ENCODE data around the gene PTPRD. TPM values are rescaled to one million over a fixed set of nuclear protein-coding genes. Genes with fewer than 3 reads are reported as not detected.

Gene PTPRD
- total RNA-seq, 1 donor = 26.3 TPM

DNA sequence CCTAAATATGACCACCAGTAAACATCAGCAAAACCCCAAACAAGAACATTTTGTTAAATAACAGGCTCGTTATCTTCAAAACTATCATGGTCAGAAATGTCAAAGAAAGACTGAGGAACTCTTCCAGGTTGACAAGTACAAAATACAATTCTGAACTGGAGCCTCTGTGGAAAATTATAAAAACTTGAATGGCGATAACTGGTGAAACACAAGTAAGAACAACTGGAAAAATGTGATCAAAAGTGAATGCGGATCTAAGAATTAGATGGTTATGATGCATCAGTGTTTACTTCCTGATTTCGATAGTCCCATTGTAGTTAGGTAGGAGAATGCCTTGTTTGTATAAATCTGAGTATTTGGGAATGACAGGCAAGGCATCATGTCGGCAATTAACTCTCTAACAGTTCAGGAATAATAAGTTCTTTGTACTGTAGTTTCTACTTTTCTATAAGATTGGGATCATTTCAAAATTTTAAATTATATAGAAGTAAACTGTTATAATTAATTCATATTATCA, 2073.1 kb downstream of the PTPRD start:
- no peak overlapping the region for H3K4me3 ChIP-seq (ENCODE audit: low read depth, low read length)
- no peak for DNase-seq (ENCODE audit: low read depth)
- TF ChIP-seq, protein P1, sequence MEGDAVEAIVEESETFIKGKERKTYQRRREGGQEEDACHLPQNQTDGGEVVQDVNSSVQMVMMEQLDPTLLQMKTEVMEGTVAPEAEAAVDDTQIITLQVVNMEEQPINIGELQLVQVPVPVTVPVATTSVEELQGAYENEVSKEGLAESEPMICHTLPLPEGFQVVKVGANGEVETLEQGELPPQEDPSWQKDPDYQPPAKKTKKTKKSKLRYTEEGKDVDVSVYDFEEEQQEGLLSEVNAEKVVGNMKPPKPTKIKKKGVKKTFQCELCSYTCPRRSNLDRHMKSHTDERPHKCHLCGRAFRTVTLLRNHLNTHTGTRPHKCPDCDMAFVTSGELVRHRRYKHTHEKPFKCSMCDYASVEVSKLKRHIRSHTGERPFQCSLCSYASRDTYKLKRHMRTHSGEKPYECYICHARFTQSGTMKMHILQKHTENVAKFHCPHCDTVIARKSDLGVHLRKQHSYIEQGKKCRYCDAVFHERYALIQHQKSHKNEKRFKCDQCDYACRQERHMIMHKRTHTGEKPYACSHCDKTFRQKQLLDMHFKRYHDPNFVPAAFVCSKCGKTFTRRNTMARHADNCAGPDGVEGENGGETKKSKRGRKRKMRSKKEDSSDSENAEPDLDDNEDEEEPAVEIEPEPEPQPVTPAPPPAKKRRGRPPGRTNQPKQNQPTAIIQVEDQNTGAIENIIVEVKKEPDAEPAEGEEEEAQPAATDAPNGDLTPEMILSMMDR (IDR thresholded peaks at IDR 0.05; ENCODE audit: insufficient read depth, low read depth, low read length) = no peak

DNA sequence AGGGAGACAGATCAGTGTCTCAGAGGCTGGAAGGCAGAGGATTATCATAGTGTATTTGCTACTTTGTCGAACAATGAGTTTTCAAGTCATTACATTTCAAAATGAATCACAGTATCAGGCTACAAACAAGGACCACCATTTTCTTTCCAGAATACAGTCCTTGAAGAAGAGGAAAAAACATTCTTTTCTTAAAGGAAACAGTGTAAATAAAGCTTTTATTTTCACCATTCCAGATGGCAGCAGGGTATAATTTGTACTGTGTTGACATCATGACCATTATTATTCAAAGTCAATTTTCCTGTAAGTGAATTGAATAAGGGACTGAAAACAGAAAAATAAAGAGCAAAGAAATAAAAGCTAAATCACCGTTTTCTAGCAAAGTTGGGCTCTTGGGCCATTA, 2076.0 kb downstream of the PTPRD start:
- TF ChIP-seq, protein P1 (IDR thresholded peaks at IDR 0.05; ENCODE audit: insufficient read depth, low read depth, low read length) = no peak
- H3K4me3 ChIP-seq (ENCODE audit: low read depth, low read length) = no peak overlapping the region
- no peak for DNase-seq (ENCODE audit: low read depth)

DNA sequence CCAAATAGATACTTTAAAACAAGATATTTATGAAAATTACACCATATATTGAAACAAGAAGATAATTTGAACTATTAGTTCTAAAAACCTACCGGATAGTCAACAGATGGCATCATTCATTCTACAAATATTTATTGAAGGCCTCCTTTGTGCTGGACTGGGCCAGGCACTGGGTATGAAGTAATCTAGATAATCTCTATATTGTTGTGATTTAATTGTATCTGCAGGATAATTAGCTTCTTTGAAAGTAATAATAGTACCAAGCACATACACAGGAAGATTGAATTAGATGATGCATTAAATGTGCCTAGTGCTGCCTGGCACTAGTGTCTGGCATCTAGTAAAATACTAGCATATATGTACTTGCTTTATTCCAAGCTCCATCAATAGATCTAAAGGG, 2078.0 kb downstream of the PTPRD start:
- DNase-seq (ENCODE audit: low read depth) = no peak
- TF ChIP-seq, protein P1 (IDR thresholded peaks at IDR 0.05; ENCODE audit: insufficient read depth, low read depth, low read length) = no peak
- no peak overlapping the region for H3K4me3 ChIP-seq (ENCODE audit: low read depth, low read length)

DNA sequence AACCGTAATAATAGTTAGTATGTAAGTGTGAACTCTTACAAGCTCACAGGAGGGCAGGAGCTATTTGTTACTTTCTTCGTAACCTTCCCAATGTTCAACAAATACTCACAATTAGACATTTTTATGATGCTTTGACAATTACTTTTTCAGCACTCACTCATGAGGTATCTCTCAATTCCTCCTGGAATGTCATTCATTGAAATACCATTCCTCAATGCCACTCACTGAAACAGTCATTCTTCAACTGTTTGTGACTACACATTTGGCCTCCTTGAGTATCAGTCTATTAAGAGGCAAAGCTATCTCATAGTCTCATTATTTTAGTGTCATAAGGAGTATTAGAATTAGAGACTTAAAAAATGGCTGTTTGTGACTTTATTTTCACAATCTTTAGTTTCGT, 2079.1 kb downstream of the PTPRD start:
- DNase-seq (ENCODE audit: low read depth) = no peak
- no peak overlapping the region for H3K4me3 ChIP-seq (ENCODE audit: low read depth, low read length)
- TF ChIP-seq, protein P1 (IDR thresholded peaks at IDR 0.05; ENCODE audit: insufficient read depth, low read depth, low read length) = no peak

DNA sequence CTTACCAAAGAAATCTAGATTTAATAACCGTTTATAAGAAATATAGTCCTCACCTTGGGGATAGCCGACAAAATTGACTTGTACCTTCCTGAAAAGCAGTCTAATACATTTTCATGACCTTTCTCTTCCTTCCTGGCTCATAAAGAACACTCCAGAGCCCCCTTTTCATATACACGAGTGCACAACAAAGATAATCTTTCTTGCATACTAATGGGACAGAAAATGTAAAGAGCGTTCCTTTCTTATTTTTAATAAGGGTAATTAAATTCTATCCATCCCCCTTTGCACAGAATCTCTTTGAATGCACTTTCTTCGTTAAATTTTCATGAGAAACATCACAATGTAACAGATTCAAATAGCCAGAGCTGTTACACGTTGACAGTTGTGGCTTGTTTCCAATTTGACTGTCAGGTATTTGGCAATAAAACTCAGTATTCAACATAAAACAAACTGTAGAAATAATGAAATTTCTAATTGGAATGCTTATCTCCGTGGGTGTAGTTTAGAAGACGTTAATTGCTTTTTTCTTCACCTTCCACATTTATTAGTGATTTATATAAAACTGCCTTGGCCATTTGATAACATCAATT, 2080.9 kb downstream of the PTPRD start:
- H3K4me3 ChIP-seq (ENCODE audit: low read depth, low read length) = no peak overlapping the region
- TF ChIP-seq, protein P1 (IDR thresholded peaks at IDR 0.05; ENCODE audit: insufficient read depth, low read depth, low read length) = no peak
- no peak for DNase-seq (ENCODE audit: low read depth)

DNA sequence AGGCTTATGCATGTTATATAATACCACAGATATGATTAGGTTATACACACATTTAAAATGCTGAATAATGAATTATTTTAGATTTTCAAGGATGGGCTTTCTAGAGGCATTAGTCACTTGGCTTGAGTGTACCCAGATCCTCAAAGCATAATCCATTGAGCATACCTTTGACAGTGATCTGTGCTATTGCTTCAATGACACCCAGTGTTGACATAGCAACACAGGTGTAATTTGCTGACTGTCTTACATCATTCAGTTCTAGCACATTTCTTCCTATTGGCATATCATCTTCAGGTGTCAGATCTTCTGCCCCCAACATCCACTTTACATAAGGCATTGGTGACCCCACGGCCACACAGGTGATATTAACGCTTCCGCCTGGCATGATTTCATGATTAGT, 2091.7 kb downstream of the PTPRD start:
- no peak for DNase-seq (ENCODE audit: low read depth)
- no peak overlapping the region for H3K4me3 ChIP-seq (ENCODE audit: low read depth, low read length)
- TF ChIP-seq, protein P1 (IDR thresholded peaks at IDR 0.05; ENCODE audit: insufficient read depth, low read depth, low read length) = no peak

DNA sequence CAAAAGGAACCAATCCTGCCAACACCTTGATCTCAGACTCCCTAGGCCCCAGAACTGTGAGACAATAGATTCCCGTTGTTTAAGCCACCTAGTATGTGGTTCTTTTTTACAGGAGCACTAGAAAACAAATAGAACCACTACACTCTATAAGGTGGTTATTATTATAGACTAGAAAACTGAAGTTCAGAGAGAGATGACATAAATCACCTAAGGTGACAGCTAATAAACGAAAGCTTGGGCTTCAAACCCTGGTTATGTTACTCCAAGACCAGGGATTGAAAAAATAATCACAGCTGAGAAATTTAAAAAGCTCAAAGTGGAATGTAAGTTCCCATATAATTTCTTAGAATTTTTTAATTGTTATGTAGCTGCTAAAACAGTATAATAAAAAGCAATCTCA, 2097.1 kb downstream of the PTPRD start:
- no peak for DNase-seq (ENCODE audit: low read depth)
- no peak overlapping the region for H3K4me3 ChIP-seq (ENCODE audit: low read depth, low read length)
- TF ChIP-seq, protein P1 (IDR thresholded peaks at IDR 0.05; ENCODE audit: insufficient read depth, low read depth, low read length) = no peak

Measured in fibroblast of villous mesenchyme (primary cell).